Stimulated activated memory B cell treated with anti-CD40 and anti-IgM and Interleukin-4, amounts not matched to agents 10 μg/mL and 1 μg/mL and 100 μg/mL, for 72 hours (primary cell): ENCODE results near the gene MYOM3.

Source experiments
- ATAC-seq: fragments of 150-1000 bp; cut with Tn5 transposase; 2 replicates; pipeline ENCODE4 v1.10.0; 2021
- H3K27ac Mint-ChIP-seq: one replicate; pipeline ENCODE4 v1.8.0; 2022; ENCODE audit warnings: mild to moderate bottlenecking, mixed read lengths
- H3K27me3 Mint-ChIP-seq: one replicate; pipeline ENCODE4 v1.8.0; 2022; ENCODE audit warnings: mixed read lengths
- H3K36me3 Mint-ChIP-seq: one replicate; pipeline ENCODE4 v1.8.0; 2022; ENCODE audit warnings: mixed read lengths
- H3K4me1 Mint-ChIP-seq: one replicate; pipeline ENCODE4 v1.8.0; 2022; ENCODE audit warnings: mixed read lengths
- H3K4me3 Mint-ChIP-seq: one replicate; pipeline ENCODE4 v1.8.0; 2022; ENCODE audit warnings: mild to moderate bottlenecking, moderate library complexity, mixed read lengths
- H3K9me3 Mint-ChIP-seq: one replicate; pipeline ENCODE4 v1.8.0; 2022; ENCODE audit warnings: mixed read lengths

MYOM3 gene

DNA sequence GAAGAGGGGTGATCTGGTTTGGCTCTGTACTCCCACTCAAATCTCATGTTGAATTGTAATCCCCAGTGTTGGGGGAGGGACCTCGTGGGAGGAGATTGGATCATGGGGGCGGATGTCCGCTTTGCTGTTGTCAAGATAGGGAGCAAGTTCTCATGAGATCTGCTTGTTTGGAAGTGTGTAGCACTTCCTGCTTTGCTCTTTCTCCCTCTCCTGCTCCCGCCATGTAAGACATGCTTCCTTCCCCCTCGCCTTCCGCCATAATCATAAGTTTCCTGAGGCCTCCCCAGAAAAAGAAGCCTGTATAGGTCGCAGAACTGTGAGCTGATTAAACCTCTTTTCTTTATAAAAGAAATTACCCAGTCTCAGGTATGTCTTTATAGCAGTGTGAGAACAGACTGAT lies 27.9 kb downstream of the MYOM3 start:
- peaks cover 11% of the 10 kb centered on the region for H3K27me3 Mint-ChIP-seq
- ATAC-seq: no peak
- no peak overlapping the region for H3K4me3 Mint-ChIP-seq
- no peaks in the 10 kb centered on the region for H3K36me3 Mint-ChIP-seq
- no peaks in the 10 kb centered on the region for H3K4me1 Mint-ChIP-seq
- H3K27ac Mint-ChIP-seq: no peak overlapping the region
- H3K9me3 Mint-ChIP-seq: peaks cover 3% of the 10 kb centered on the region

DNA sequence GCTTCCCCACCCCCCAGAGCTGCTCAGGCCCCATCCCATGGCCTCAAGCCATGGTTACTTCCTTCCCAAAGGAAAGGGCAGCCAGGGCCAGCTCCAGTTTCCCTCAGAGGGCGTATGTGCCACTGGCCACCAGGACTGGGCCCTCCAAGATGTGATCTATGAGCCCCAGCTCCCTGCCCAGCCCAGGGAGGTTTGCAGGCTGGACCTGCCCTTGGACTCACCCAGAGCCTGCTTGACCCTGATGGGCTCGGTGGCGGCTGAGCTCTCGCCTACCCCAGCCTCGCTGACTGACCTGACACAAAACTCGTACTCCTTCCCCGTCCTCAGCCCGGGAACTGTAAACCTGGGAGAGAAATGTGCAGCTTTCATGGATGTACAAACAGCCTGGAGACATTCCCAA lies 29.6 kb downstream of the MYOM3 start:
- Mint-ChIP-seq H3K4me3 (no peak overlapping the region), H3K9me3 (peaks cover 3% of the 10 kb centered on the region), H3K27me3 (peaks cover 5% of the 10 kb centered on the region), H3K36me3 (no peaks in the 10 kb centered on the region), H3K27ac (no peak overlapping the region), H3K4me1 (no peaks in the 10 kb centered on the region)
- no peak for ATAC-seq

DNA sequence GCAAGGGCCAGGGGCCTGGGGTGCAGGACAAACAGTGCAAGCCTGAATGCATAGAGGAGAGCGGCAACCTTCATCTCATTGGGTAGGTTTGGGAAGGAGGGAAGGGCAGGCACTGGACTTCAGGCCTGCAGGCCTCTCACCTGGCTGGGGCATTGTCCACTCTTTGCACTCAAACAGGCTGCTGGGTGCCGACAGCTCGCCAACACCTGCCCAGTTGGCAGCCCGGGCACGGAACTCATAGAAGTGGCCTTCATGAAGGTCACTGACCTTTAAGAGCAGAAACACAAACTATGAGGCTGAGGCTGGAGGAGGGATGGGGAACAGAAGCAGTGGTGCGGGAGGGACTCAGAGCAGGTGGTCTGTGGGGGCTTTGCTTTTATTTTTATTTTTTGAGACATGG lies 30.7 kb downstream of the MYOM3 start:
- H3K27ac Mint-ChIP-seq: no peak overlapping the region
- H3K4me1 Mint-ChIP-seq: no peaks in the 10 kb centered on the region
- H3K9me3 Mint-ChIP-seq: peaks cover 3% of the 10 kb centered on the region
- H3K36me3 Mint-ChIP-seq: no peaks in the 10 kb centered on the region
- H3K27me3 Mint-ChIP-seq: no peaks in the 10 kb centered on the region
- no peak for ATAC-seq
- H3K4me3 Mint-ChIP-seq: no peak overlapping the region

DNA sequence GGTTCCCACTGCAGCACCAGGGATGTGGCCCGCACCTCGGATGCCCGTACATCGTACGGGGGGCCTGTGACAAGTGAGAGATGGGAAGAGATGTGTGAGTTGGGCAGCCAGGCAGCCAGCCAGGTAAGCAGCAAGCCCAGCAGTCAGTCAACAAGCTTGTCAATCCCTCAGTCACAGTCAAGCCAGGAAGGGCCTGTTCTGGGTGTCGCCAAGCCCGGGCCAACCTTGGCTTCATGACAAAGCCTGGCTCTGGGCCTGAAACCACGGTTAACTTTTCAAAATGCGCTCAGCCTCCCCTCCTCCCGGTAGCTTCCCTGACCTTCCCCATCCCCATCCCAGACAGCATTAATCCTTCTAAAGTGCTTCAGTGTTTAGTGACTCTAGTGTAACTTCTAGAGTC lies 31.8 kb downstream of the MYOM3 start:
- Mint-ChIP-seq H3K36me3 (no peaks in the 10 kb centered on the region), H3K27ac (no peak overlapping the region), H3K4me1 (no peaks in the 10 kb centered on the region), H3K27me3 (no peaks in the 10 kb centered on the region), H3K9me3 (peaks cover 3% of the 10 kb centered on the region), H3K4me3 (no peak overlapping the region)
- ATAC-seq: no peak

DNA sequence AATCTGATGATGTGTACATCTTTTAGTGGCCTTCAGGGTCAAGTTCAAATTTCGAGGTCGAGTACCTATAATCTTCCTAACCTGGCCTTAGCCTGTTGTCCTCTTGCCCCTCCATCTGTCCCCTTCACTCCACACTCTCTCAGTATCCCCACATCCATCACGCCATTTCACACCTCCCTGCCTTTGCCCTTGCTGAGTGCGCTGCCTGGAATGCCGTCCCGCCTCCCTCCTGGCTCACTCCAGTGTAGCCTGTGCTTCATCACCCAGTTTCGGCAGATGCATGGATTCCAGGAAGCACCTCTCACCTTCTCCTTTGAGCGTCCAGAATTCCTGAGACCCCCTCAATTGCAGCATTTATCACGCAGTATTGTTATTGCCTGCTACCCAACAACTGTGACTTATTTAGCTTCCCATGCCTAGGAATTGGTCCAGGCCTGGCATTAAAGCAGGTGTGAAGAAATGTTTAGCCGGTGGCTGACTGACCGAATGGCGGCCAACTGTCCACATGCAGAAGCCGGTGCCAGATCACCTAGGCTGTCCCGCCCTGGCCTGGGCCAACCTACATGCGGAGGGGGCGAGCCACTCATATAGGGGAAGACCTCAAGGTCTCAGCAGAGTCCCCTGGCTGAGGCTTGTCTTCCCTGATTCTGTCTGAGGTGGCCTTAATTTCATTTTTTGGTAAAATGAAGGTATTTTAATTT lies 34.5 kb downstream of the MYOM3 start:
- Mint-ChIP-seq H3K4me1 (no peaks in the 10 kb centered on the region), H3K27ac (no peak overlapping the region)
- ATAC-seq: no peak

DNA sequence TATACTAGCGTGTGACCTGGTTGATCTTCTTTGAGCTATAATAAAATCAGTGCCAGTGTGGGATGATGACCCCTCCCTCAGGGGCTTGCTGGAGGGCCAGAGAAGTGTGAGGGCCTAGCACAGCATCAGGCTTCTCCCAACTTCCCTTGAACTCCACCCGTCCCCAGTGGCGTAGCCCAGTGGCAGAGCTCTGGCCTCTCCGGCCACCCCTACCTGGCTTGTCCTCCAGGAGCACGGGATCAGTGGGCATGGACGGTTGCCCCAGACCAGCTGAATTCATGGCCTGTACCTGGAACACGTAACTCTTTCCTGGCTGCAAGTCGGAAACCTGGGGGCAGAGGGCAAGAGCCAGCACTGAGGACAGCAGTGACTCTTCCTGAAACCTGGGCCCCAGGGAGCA lies 36.0 kb downstream of the MYOM3 start:
- Mint-ChIP-seq H3K27ac (no peak overlapping the region), H3K9me3 (no peaks in the 10 kb centered on the region), H3K36me3 (no peaks in the 10 kb centered on the region), H3K4me1 (peaks cover 2% of the 10 kb centered on the region), H3K4me3 (no peak overlapping the region), H3K27me3 (no peaks in the 10 kb centered on the region)
- no peak for ATAC-seq

More for the DNA sequence above, 34.5 kb downstream of the MYOM3 start:
- no peaks in the 10 kb centered on the region for H3K9me3 Mint-ChIP-seq
- no peak overlapping the region for H3K4me3 Mint-ChIP-seq
- H3K27me3 Mint-ChIP-seq: no peaks in the 10 kb centered on the region
- no peaks in the 10 kb centered on the region for H3K36me3 Mint-ChIP-seq

DNA sequence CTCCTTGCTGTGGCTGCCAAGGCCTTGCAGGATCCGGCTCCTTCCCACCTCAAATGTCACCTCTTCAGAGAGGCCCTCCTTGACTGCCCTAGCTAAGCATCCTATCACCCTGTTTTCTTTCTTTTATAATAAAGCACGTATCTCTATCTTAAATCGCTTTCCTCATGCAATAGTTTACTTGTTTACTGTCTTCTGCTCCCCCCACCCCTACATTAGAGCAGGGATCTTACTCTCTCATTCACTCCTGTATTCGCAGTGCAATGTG lies 36.4 kb downstream of the MYOM3 start:
- Mint-ChIP-seq H3K27me3 (no peaks in the 10 kb centered on the region), H3K27ac (no peak overlapping the region), H3K9me3 (no peaks in the 10 kb centered on the region), H3K4me1 (peaks cover 6% of the 10 kb centered on the region), H3K4me3 (no peak overlapping the region), H3K36me3 (no peaks in the 10 kb centered on the region)
- no peak for ATAC-seq

DNA sequence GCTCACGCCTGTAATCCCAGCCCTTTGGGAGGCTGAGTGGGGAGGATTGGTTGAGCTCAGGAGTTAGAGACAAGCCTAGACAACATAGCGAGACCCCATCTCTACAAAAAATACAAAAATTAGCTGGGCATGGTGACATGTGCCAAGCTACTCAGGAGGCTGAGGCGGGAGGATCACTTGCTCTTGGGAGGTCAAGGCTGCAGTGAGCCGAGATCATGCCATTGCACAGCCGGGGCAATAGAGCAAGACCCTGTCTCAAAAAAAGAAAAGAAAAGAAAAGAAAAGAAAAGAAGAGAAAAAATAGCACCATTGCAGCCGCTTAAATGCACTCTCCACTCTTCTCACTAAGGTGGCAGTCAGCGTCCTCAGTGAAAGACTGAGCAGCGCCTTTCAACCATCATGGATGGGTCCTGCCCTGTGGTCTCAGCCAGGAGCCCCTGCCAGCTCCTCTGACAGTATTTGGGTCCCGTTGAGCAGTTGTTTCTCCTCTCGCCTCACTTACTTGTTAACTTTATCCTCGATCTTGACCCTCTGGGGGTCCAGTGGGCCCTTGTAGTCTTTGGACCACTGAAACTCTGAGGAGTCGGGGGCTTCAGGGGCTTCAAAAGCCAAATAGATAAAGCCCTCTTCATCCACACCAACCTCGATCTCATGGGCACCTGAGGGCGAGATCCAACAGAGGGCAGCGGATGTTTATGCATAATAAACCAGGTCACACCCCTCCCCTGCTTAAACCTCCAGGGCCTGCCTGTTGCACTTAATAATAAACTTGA lies 36.9 kb downstream of the MYOM3 start:
- H3K4me3 Mint-ChIP-seq: no peak overlapping the region
- H3K27ac Mint-ChIP-seq: no peak overlapping the region
- H3K36me3 Mint-ChIP-seq: no peaks in the 10 kb centered on the region
- H3K4me1 Mint-ChIP-seq: peaks cover 6% of the 10 kb centered on the region
- H3K27me3 Mint-ChIP-seq: no peaks in the 10 kb centered on the region
- no peaks in the 10 kb centered on the region for H3K9me3 Mint-ChIP-seq
- ATAC-seq: no peak

DNA sequence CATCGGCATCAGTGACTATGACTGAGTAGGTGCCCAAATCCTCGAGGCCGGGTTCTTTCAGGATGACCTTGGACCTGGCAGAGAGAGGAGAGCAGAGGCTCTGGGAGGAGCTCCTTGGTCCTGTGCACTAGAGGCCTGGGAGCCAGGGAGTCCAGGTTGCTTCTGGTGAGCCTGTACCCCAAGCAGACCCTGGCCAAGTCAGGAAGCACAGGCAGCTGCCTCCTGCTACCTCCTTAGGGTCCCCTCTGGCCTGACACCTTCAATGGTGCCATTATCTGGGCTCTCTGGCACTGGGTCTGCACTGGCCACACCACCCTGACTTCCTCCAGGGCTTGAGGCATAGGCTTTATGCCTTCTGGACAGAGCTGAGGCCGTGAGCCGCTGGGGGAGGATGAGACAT lies 37.7 kb downstream of the MYOM3 start:
- peaks cover 7% of the 10 kb centered on the region for H3K27me3 Mint-ChIP-seq
- ATAC-seq: no peak

DNA sequence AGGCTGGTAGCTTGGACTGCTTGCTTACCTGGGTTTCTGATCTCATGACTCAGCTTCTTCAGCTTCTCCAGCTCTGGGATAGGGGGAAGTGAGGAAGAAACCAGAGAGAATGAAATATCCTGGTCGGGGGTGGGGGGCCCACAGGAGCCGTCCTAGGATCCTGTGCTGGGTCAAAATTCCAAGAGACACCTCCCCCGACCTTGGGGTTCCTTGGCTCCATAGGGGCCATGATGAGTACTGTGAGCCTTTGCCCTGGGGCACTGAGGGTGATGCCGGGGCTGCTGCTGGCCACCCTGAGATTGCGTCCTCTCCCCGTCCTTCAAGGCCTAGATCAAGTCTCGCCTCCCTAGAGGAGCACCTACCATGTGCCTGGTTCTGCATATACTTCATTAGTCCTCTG lies 40.0 kb downstream of the MYOM3 start:
- H3K27me3 Mint-ChIP-seq: peaks cover 28% of the 10 kb centered on the region
- ATAC-seq: no peak
- H3K9me3 Mint-ChIP-seq: no peaks in the 10 kb centered on the region
- H3K36me3 Mint-ChIP-seq: no peaks in the 10 kb centered on the region
- H3K4me1 Mint-ChIP-seq: peaks cover 6% of the 10 kb centered on the region
- H3K4me3 Mint-ChIP-seq: no peak overlapping the region
- H3K27ac Mint-ChIP-seq: no peak overlapping the region

More for the DNA sequence above, 37.7 kb downstream of the MYOM3 start:
- H3K36me3 Mint-ChIP-seq: no peaks in the 10 kb centered on the region
- H3K4me3 Mint-ChIP-seq: no peak overlapping the region
- H3K9me3 Mint-ChIP-seq: no peaks in the 10 kb centered on the region
- H3K4me1 Mint-ChIP-seq: peaks cover 6% of the 10 kb centered on the region
- H3K27ac Mint-ChIP-seq: no peak overlapping the region

DNA sequence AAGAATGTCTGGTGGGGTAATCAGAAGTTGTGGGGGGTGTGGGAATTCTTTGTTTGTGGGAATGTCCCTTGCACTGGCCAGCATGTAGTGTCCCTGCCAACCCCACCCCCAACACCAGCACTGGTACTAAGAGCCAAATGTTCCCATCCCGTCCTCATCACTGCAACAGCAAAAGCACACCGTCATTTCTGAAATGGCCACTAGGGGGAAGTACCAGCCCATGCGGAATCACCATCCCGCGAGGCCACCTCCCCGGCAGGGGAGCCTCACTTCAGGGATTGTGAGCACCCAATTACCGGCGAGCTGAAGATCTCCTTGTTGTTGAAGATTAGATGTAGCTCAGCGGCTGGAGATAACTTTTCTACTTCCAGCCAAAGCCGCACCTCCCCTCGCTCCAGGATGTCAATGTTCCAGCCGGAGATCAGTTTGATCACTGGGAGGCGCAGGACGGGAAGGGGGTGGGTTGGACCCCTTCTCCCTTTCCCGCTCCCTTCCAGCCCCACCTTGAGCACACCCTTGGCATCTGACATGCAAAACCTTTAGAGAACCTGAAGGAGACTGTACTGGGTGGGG lies 41.0 kb downstream of the MYOM3 start:
- no peak overlapping the region for H3K4me3 Mint-ChIP-seq
- H3K36me3 Mint-ChIP-seq: no peaks in the 10 kb centered on the region
- peaks cover 29% of the 10 kb centered on the region for H3K27me3 Mint-ChIP-seq
- H3K27ac Mint-ChIP-seq: no peak overlapping the region
- ATAC-seq: peak; percentile 75
- no peaks in the 10 kb centered on the region for H3K9me3 Mint-ChIP-seq
- H3K4me1 Mint-ChIP-seq: peaks cover 6% of the 10 kb centered on the region

DNA sequence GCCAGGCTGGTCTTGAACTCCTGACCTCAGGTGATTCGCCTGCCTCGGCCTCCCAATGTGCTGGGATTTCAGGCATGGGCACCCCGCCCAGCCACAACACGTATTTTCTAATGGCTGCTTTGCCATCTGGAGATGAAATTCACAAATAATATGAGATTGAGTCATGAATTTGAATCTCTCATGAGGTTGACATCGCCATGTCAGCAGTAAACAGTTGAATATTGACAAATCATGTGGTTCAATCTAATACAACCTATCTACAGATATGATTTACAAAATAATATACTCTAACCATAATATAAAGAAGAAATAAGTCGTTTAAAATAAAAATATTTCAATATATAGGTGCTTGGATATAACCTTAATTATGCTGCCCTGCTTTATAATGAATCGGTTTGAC lies 42.1 kb downstream of the MYOM3 start:
- Mint-ChIP-seq H3K9me3 (no peaks in the 10 kb centered on the region), H3K36me3 (no peaks in the 10 kb centered on the region), H3K27ac (no peak overlapping the region), H3K27me3 (peaks cover 29% of the 10 kb centered on the region), H3K4me1 (peaks cover 6% of the 10 kb centered on the region), H3K4me3 (no peak overlapping the region)
- no peak for ATAC-seq

DNA sequence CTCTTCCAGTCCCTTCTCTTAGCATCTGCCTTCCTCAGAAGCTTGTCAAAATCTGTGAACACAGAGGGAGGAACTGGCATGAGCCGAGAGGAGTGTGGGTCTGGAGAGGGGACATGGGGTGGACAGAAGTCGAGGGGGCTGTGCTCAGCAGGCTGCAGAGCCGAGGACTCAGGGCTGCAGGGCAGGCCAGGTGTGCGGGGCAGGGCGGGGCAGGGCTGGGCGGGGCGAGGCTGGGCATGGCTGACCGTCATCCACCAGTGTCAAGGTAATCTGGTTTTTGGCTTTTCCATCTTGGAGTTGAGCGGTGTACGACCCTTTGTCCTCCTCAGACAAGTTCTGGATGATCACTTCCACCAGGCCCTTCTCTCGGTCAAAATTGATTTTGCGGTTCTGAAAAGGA lies 44.0 kb downstream of the MYOM3 start:
- Mint-ChIP-seq H3K4me3 (no peak overlapping the region), H3K36me3 (peaks cover under 1% of the 10 kb centered on the region), H3K27ac (no peak overlapping the region), H3K4me1 (peaks cover 6% of the 10 kb centered on the region), H3K27me3 (peaks cover 33% of the 10 kb centered on the region), H3K9me3 (no peaks in the 10 kb centered on the region)
- ATAC-seq: no peak

DNA sequence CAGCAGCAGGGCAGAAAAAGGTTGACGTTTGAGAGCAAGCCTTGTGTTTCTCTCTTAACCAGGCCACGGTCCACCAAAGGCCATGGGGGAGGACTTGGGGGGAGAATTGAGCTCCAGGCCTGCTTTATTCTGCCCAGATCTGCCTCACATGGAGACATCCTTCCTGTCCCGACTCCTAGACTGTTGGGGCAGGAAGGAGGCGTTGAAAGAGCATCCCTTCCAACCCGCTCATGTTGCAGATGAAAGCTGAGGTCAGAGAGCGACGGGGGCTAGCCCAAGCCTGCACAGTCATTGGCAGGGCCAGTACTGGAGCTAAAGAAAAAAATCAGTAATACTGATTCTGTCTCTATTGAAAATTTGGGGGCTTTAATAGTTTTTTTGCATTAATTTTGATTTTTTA lies 46.6 kb downstream of the MYOM3 start:
- peaks cover 5% of the 10 kb centered on the region for H3K36me3 Mint-ChIP-seq
- H3K4me1 Mint-ChIP-seq: no peaks in the 10 kb centered on the region
- ATAC-seq: no peak
- no peak overlapping the region for H3K27ac Mint-ChIP-seq
- H3K4me3 Mint-ChIP-seq: no peak overlapping the region
- H3K27me3 Mint-ChIP-seq: peaks cover 51% of the 10 kb centered on the region
- peaks cover 8% of the 10 kb centered on the region for H3K9me3 Mint-ChIP-seq

DNA sequence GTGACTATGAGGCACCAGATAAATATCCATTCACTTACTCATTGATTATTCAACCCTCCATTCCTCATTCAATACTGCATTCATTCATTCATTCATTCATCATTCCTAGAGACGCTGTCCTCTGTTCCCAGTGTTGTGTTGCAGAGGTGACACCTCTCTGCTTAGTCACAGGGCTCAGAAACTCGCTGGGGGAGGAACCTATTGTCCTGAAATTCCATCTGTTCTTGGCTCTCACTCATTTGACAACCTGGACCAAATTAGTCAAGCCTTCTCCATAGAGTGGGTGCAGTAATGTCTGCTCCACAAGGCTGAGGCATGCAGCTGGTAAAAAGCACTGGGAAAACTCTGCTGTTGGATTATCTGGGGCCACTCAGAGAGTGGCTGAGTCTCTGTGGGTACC lies 49.7 kb downstream of the MYOM3 start:
- Mint-ChIP-seq H3K27ac (no peak overlapping the region), H3K27me3 (peaks cover 29% of the 10 kb centered on the region), H3K4me3 (no peak overlapping the region), H3K9me3 (peaks cover 8% of the 10 kb centered on the region), H3K36me3 (peaks cover 5% of the 10 kb centered on the region), H3K4me1 (no peaks in the 10 kb centered on the region)
- ATAC-seq: no peak

DNA sequence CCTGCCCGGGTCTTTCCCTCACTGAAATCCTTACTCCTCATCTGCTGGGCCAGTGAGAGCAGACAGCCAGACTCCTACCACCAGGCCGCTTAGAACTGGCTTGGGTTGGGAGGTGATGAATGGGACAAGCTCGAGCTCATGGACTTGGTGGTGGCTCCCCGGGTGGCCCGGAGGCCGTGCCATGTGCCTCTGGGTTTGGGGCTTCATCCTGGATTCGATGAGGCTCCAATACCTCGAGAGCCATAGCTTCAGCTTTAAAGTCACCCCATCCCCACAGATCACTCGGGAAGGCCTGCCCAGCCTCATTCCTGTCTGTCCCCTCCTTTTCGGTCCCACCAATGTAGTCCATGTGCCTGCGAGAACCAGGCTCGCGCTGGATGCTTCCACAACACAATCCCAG lies 51.5 kb downstream of the MYOM3 start:
- no peak for ATAC-seq

More for the DNA sequence above, 51.5 kb downstream of the MYOM3 start:
- Mint-ChIP-seq H3K36me3 (peaks cover 5% of the 10 kb centered on the region), H3K4me3 (no peak overlapping the region), H3K9me3 (peaks cover 8% of the 10 kb centered on the region), H3K4me1 (no peaks in the 10 kb centered on the region), H3K27me3 (peaks cover 25% of the 10 kb centered on the region), H3K27ac (no peak overlapping the region)
